ENCODE data around the gene NPEPL1. TPM values are rescaled to one million over a fixed set of nuclear protein-coding genes. Genes with fewer than 3 reads are reported as not detected.

The NPEPL1 gene
- polyA plus RNA-seq, 1 donor from 2014 or later: 6.9 TPM

GRCh38 chr20:58708246-58708931, 15.8 kb downstream of the NPEPL1 start:
- Mint-ChIP-seq H3K4me1 (no peaks in the 10 kb centered on the region), H3K27ac (no peak overlapping the region), H3K4me3 (no peak overlapping the region), H3K27me3 (no peaks in the 10 kb centered on the region), H3K9me3 (no peaks in the 10 kb centered on the region), H3K36me3 (peaks cover 3% of the 10 kb centered on the region)

- H3K4me3 Mint-ChIP-seq: no peak overlapping the region
- no peak overlapping the region for H3K27ac Mint-ChIP-seq
- no peaks in the 10 kb centered on the region for H3K27me3 Mint-ChIP-seq
Observed at GRCh38 chr20:58709013-58709702, 16.6 kb downstream of the NPEPL1 start.

GRCh38 chr20:58709703-58710039, 17.1 kb downstream of the NPEPL1 start:
- Mint-ChIP-seq H3K4me1 (no peaks in the 10 kb centered on the region), H3K27ac (no peak overlapping the region), H3K9me3 (no peaks in the 10 kb centered on the region), H3K27me3 (no peaks in the 10 kb centered on the region), H3K36me3 (peaks cover 2% of the 10 kb centered on the region), H3K4me3 (no peak overlapping the region)

More at GRCh38 chr20:58709013-58709702, 16.6 kb downstream of the NPEPL1 start:
- Mint-ChIP-seq H3K4me1 (no peaks in the 10 kb centered on the region), H3K9me3 (no peaks in the 10 kb centered on the region), H3K36me3 (peaks cover 2% of the 10 kb centered on the region)

GRCh38 chr20:58710481-58711265, 18.1 kb downstream of the NPEPL1 start:
- Mint-ChIP-seq H3K4me1 (no peaks in the 10 kb centered on the region), H3K9me3 (no peaks in the 10 kb centered on the region), H3K36me3 (peaks cover 2% of the 10 kb centered on the region), H3K27me3 (no peaks in the 10 kb centered on the region), H3K27ac (no peak overlapping the region), H3K4me3 (no peak overlapping the region)

DNA sequence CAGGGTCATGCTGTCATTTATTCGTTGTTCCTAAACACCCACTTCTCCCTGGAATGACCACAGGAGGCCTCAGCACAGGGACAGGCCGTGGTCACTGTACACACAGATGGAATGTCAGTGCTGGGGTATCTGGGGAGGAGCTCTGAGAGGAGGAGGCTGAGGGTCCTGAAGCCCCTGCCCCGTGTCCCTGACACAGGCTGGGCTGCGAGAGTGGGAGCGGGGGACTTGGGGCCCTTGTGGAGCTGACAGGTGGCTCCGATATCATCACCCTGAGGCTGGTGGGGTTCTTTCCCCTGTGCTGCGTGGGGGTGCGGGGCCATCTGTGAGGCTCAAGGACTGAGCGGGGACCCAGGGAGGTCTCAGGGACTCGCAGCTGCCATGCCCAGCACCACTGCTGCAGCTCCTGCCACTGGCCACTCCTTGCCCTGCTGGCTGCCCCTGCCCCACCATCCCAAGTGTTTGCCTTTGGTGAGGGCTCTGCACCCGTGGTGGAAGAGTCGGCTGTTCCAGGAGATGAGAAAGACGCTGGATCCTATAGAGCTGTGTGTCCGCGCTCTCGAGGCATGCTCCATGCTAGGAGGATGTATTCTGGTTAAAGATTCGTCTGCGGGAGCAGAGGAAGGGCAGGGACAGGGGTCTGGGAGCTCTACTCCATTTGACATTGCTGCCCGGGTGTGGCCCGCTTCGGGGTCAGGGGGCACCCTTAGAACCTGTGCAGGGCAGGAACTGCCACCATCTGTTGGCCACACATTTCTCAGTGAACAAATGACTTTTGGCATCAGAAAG, 18.9 kb downstream of the NPEPL1 start:
- no peak overlapping the region for H3K4me3 Mint-ChIP-seq
- no peaks in the 10 kb centered on the region for H3K27me3 Mint-ChIP-seq
- no peaks in the 10 kb centered on the region for H3K9me3 Mint-ChIP-seq
- H3K4me1 Mint-ChIP-seq: no peaks in the 10 kb centered on the region
- peaks cover 2% of the 10 kb centered on the region for H3K36me3 Mint-ChIP-seq
- peak overlapping the region in 1 of 3 donors; percentile 10 for H3K27ac Mint-ChIP-seq

GRCh38 chr20:58712151-58712791, 19.7 kb downstream of the NPEPL1 start:
- Mint-ChIP-seq H3K9me3 (no peaks in the 10 kb centered on the region), H3K27ac (peak overlapping the region in 2 of 3 donors; percentile 10 to 46), H3K36me3 (peaks cover 2% of the 10 kb centered on the region), H3K27me3 (no peaks in the 10 kb centered on the region), H3K4me1 (no peaks in the 10 kb centered on the region), H3K4me3 (no peak overlapping the region)

- Mint-ChIP-seq H3K27me3 (no peaks in the 10 kb centered on the region), H3K27ac (no peak overlapping the region)
Observed at GRCh38 chr20:58712806-58713731, 20.5 kb downstream of the NPEPL1 start.

DNA sequence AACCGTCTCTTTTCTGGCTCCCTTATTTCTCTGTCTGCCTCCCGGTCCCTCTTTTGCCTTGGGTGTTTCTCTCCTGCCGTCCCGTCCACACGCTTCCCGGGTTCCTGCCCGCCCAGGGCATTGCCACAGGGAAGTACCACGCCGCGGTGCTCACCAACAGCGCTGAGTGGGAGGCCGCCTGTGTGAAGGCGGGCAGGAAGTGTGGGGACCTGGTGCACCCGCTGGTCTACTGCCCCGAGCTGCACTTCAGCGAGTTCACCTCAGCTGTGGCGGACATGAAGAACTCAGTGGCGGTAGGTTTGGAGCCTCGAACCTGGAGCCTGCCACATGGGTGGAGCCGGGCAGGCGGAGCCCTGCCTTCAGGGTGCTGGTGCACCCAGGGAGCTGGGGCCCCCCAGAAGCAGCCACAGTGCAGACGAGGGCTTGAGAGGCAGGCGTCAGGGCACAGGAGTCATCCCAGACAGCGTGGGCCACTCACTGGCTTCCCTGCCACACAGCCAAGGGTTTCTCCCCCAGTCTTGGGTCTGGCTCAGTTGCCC, 21.3 kb downstream of the NPEPL1 start:
- no peaks in the 10 kb centered on the region for H3K4me1 Mint-ChIP-seq
- peaks cover 2% of the 10 kb centered on the region for H3K36me3 Mint-ChIP-seq
- no peaks in the 10 kb centered on the region for H3K9me3 Mint-ChIP-seq
- H3K27ac Mint-ChIP-seq: no peak overlapping the region
- H3K4me3 Mint-ChIP-seq: no peak overlapping the region
- H3K27me3 Mint-ChIP-seq: no peaks in the 10 kb centered on the region

More at GRCh38 chr20:58712806-58713731, 20.5 kb downstream of the NPEPL1 start:
- Mint-ChIP-seq H3K36me3 (peaks cover 2% of the 10 kb centered on the region), H3K9me3 (no peaks in the 10 kb centered on the region), H3K4me3 (no peak overlapping the region), H3K4me1 (no peaks in the 10 kb centered on the region)

DNA sequence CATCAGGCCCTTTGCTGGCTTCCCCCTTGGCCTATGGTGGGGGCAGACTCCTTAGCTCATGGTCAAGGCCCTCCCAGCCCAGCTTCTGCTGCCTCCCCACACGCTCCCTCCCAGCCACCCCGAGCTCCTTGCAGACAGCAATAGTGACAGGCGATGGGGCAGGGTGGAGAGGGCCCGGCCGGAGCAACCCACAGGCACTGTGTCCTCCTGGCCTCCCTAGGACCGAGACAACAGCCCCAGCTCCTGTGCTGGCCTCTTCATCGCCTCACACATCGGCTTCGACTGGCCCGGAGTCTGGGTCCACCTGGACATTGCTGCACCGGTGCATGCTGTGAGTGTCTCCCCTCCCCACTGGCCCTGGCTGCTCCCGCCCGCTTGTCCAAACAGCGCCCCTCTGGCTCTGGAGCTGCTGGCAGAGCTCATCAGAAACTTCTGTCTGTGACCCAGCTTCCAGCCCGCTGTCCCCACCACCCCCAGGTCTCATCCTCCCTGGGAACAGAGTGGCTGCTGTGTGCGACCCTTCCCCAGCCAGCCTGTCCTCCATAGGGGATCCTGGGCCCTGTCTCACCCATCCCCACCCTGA, 21.8 kb downstream of the NPEPL1 start:
- Mint-ChIP-seq H3K9me3 (no peaks in the 10 kb centered on the region), H3K27me3 (no peaks in the 10 kb centered on the region), H3K4me1 (no peaks in the 10 kb centered on the region), H3K27ac (no peak overlapping the region), H3K36me3 (peaks cover 2% of the 10 kb centered on the region), H3K4me3 (no peak overlapping the region)

GRCh38 chr20:58714923-58715351, 22.3 kb downstream of the NPEPL1 start:
- Mint-ChIP-seq H3K27ac (no peak overlapping the region), H3K4me1 (no peaks in the 10 kb centered on the region), H3K36me3 (peaks cover 2% of the 10 kb centered on the region), H3K27me3 (no peaks in the 10 kb centered on the region), H3K4me3 (no peak overlapping the region), H3K9me3 (no peaks in the 10 kb centered on the region)

- Mint-ChIP-seq H3K4me1 (no peaks in the 10 kb centered on the region), H3K9me3 (no peaks in the 10 kb centered on the region)
Observed at GRCh38 chr20:58715391-58715800, 22.8 kb downstream of the NPEPL1 start.

DNA sequence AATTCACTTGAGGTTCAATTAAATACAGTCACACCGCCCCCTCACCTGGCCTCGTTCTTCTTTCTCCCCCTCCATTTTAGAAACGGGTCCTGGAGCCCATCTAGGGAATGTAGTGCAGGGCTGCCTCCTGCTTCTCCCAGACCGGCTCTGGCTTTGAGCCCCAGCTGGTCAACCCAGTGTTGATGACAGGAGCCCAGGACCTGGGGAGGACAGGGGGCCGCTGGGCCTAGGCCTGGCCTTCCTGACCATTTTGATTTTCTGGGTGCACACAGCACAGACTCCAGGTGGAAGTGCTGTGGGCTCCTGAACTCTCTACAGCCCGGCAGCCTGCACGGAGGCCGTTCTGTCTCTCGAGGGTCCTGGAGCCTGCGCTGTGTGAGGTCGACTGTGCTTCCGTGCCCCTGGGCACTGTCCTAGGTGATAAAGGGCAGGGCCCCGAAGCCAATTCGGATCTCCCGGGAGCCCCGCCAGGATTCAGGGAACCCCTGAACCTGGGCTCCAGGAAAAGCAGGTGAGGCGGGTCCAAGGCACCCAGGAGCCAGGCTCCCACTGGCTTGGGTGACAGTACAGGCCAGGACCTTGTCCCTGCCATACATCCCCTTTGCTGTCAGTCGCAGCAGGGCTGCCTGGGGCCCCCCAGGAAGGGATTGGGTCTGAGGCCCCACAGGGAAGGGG, 23.3 kb downstream of the NPEPL1 start:
- H3K27me3 Mint-ChIP-seq: peaks cover 5% of the 10 kb centered on the region
- peaks cover 2% of the 10 kb centered on the region for H3K36me3 Mint-ChIP-seq
- no peaks in the 10 kb centered on the region for H3K9me3 Mint-ChIP-seq
- no peaks in the 10 kb centered on the region for H3K4me1 Mint-ChIP-seq
- H3K27ac Mint-ChIP-seq: no peak overlapping the region
- no peak overlapping the region for H3K4me3 Mint-ChIP-seq

More at GRCh38 chr20:58715391-58715800, 22.8 kb downstream of the NPEPL1 start:
- no peaks in the 10 kb centered on the region for H3K27me3 Mint-ChIP-seq
- H3K36me3 Mint-ChIP-seq: peaks cover 2% of the 10 kb centered on the region
- no peak overlapping the region for H3K27ac Mint-ChIP-seq
- H3K4me3 Mint-ChIP-seq: no peak overlapping the region
